OCI-LY1 (cell line): ENCODE data around the gene FAM219B.

ENCODE experiments used
- CTCF ChIP-seq: fragments of 200-600 bp; sonication (generic), shearing (Covaris generic); IDR thresholded peaks from 2 replicates; pipeline ENCODE4 v1.5.1; 2017; ENCODE audit warnings: mild to moderate bottlenecking, antibody characterized with exemption, low read length, moderate library complexity, mixed read lengths
- EZH2 ChIP-seq: fragments of 200-600 bp; sonication (generic), shearing (Covaris generic); IDR thresholded peaks from 2 replicates; pipeline ENCODE4 v1.8.0; 2017; ENCODE audit warnings: borderline replicate concordance, mixed run types, mild to moderate bottlenecking, antibody characterized with exemption, low read length, moderate library complexity, mixed read lengths

- TF ChIP-seq CTCF = no peak
- TF ChIP-seq EZH2 = no peak
Observed at GRCh38 chr15:74891469-74891868, 15.2 kb downstream of the FAM219B start.
